GM13977 (cell line): ENCODE data around the gene ADAD2.
"Not testable (repeated sequence)": the region's sequence is repeated elsewhere in the genome, so short reads cannot be mapped to it uniquely, and the experiment has no call there.

Source experiments
- DNase-seq: peaks from one replicate; pipeline ENCODE4 v3.0.0; 2012; ENCODE audit warnings: low spot score
- in situ Hi-C: fragments of 300-500 bp; cut with MboI; formaldehyde crosslinking; loops from one replicate; pipeline ENCODE4 v1.12.0; 2022; ENCODE audit warnings: low sequenced_read_pairs, low pct_unique_long_range_greater_than_20kb, mixed read lengths, inconsistent platforms; ENCODE audit not compliant: unreplicated experiment
- TF ChIP-seq, protein P1 (sequence below): IDR thresholded peaks from 2 replicates; pipeline ENCODE4 v1.5.1; 2012; ENCODE audit warnings: mild to moderate bottlenecking, control low read depth; ENCODE audit not compliant: insufficient read depth; ENCODE audit errors: extremely low read depth, missing control alignments

ADAD2 gene

DNA sequence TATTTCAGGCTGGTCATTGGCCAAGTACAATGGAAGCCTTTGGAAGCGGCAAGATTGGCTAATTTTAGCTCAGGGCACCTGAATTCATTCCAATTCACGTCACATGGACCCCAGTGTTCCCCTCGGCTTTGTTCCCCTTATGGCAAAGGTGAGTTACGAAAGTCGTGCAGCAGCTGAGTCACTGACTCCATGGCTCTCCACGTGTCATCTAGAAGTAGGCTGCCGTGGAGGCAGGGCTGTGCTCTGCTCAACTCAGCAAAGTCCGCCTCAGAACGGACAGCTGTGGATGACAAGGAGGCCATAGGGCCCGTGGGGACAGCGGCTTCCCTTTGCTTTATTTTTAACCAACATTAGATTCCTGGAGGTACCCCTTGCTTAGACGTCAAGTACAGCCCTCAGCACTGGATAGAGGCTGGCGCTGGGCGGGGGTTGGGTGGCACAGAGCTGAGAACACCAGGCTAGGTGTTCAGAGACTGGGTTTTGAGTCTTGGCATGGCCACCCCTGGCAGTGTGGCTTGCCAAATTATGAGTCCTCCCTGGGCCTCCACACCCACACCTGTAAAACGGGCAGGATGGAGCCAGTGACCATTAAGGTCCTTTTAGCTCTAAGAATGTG lies 23.6 kb downstream of the ADAD2 start:
- TF ChIP-seq, protein P1, sequence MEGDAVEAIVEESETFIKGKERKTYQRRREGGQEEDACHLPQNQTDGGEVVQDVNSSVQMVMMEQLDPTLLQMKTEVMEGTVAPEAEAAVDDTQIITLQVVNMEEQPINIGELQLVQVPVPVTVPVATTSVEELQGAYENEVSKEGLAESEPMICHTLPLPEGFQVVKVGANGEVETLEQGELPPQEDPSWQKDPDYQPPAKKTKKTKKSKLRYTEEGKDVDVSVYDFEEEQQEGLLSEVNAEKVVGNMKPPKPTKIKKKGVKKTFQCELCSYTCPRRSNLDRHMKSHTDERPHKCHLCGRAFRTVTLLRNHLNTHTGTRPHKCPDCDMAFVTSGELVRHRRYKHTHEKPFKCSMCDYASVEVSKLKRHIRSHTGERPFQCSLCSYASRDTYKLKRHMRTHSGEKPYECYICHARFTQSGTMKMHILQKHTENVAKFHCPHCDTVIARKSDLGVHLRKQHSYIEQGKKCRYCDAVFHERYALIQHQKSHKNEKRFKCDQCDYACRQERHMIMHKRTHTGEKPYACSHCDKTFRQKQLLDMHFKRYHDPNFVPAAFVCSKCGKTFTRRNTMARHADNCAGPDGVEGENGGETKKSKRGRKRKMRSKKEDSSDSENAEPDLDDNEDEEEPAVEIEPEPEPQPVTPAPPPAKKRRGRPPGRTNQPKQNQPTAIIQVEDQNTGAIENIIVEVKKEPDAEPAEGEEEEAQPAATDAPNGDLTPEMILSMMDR = no peak
- in situ Hi-C loops = no loop called here
- DNase-seq = no peak

DNA sequence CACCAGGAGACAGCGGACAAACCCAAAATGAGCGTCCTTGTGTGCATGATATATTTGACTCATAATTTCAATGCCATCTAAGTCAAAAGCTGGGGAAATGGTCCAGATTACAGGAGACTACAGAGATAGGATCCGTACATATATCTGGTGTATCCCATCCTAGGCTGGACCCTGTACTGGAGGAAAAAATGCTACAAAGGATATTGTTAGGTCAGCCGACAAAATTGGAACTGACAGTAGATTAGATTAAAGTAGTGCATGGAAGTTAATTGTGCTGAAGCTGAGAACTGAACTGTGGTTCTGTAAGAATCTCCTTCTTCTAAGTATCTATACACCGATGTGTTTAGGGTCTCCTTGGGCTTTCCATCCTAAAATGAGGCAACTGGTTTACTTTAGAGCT lies 24.6 kb downstream of the ADAD2 start:
- TF ChIP-seq, protein P1 = no peak
- no peak for DNase-seq
- in situ Hi-C loops = no loop called here

DNA sequence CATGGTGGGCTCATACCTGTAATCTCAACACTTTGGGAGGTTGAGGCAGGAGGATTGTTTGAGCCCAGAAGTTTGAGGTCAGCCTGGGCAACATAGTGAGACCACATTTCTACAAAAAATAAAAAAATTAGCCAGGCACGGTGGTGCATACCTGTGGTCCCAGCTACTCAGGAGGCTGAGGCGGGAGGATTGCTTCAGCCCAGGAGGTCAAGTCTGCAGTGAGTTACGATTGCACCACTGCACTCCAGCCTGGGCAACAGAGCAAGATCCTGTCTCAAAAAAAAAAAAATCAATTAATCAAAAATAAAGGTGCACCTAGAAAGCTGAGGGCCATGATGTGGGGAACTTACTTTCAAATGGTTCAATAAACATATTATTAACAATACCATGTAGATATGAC lies 25.2 kb downstream of the ADAD2 start:
- in situ Hi-C loops, DNase-seq: not testable (repeated sequence)

DNA sequence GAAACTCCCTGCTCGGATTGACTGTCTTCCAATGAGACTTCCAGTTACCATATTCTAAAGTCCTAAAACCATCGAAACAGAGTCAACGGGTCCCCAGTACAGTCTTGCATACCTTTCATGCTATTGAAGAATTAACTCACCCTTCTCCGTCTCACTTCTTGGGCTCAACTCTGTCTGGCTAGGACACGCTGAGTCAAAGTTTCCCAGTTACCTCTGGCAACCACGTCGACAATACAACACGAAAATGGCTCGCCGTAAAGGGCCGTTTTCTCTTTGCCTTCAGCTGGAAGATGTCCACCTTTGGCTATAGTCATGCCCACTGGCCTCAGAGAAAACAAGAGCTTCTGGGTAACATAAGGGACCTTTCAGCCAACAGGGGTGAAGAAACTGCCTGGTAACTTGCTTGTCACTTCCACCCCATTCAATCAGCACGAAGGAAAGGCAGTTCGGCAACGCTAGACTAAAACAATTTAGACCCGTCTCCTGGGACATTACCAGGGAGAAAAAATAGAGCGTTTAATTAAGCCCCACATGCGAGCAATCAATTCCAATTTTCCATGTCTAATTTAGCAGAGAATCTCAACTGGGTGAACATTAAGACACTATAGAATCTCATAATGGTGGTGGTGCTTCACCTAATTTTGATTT lies 27.3 kb downstream of the ADAD2 start:
- in situ Hi-C loops = no loop called here
- TF ChIP-seq, protein P1 = no peak
- DNase-seq = no peak

DNA sequence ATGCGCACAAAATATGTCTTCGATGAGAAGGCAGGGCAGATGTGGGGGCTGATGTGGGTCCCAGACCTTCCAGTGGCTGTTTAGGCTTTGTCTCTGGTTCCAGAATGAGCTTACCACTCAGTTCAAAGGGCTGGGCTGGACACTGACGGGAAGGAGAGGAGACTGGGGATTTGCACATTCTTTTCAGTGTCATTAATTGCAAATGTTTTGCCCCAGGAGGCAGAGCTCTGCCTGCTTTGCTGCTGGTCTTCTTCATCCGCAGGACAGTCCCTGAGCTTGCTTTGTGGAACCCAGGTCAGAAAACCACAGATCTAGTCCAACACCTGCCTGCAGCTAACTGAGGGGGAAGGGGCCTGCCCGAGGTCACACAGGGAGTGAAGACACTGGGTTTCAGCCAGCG lies 28.0 kb downstream of the ADAD2 start:
- TF ChIP-seq, protein P1 = no peak
- DNase-seq = no peak
- in situ Hi-C loops = no loop called here

DNA sequence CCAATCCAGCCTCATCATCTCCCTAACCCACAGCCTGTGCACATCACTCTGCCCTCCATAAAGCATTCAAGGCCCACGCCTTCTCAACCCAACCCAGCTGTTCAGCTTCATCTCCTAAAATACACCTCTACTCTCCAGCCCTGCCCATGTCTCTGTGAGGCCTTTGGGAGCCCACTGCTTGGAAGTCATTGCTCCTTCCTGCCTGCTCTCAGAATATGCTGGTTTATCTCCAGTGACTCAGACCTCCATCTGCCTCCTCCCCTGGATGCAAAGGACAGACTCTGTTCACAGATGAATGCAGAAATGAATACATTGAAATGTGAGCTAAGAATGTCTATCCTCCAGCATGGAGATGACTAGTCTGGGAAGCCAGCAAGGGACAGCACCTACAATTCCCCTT lies 29.9 kb downstream of the ADAD2 start:
- DNase-seq = no peak
- in situ Hi-C loops = no loop called here
- TF ChIP-seq, protein P1 = no peak

DNA sequence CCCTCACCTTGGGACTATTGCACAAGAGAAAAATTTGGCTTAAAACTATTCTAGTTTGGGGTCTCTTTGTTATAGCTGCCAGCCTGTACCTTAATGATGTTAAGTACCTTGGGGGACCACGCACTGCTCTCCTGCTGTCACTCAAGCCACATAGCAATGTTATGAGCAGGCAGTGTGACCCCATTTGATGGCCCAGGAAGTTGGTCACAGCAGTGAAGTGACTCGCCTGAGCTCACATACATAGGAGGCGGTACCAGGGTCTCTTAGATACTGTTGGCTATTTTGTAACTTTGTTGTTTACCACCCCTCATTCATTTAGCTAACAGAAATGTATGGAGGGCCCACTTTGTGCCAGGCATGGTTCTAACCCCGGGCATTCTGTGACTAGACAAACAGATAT lies 32.5 kb downstream of the ADAD2 start:
- no peak for DNase-seq
- in situ Hi-C loops = no loop called here
- TF ChIP-seq, protein P1 = no peak
